Left renal cortex interstitium (tissue), 4 donors: ENCODE measurements around the gene KRI1. TPM values are rescaled to one million over a fixed set of nuclear protein-coding genes. Genes with fewer than 3 reads are reported as not detected.
"Not testable (repeated sequence)": the region's sequence is repeated elsewhere in the genome, so short reads cannot be mapped to it uniquely, and the experiment has no call there.

Experiments
- DNase-seq, 4 donors: peaks; one replicate each; pipeline ENCODE4 v3.0.0-alpha.2; 2013; ENCODE audit warnings: low read depth in 4 of 4, low spot score in 2 of 4, missing footprints in 1 of 4
- polyA plus RNA-seq, 4 donors: library from polyadenylated mRNA; unstranded; fragments of 120-200 nt; gene quantifications; one replicate each; pipeline ENCODE4 v1.2.1, GENCODE V29; 2013; ENCODE audit not compliant: insufficient read length in 4 of 4

KRI1 gene
- polyA plus RNA-seq, 4 donors, result 33.4 to 47.2 (median 37.2) TPM

DNA sequence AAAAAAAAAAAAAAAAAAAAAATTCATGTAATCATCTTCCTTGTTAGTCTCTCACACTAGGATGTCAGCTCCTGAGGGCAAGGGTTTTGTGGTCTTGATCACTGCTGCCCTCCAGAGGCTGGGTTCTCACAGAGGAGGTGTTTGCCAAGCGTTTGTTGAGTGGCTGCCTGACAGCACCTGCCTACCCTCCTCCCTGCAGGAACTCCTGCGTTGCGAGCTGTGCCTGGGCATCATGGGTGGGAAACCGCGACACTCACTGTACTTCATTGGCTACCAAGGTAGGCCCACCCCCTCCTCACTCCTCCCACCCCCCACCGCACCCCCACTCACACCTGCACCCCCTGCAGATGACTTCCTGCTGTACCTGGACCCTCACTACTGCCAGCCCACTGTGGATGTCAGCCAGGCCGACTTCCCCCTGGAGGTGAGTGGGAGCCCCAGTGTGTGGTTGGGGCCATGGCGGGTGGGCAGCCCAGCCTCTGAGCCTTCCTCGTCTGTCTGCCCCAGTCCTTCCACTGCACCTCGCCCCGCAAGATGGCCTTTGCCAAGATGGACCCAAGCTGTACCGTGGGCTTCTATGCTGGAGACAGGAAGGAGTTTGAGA lies 14.0 kb downstream of the KRI1 start:
- DNase-seq, result no peak

DNA sequence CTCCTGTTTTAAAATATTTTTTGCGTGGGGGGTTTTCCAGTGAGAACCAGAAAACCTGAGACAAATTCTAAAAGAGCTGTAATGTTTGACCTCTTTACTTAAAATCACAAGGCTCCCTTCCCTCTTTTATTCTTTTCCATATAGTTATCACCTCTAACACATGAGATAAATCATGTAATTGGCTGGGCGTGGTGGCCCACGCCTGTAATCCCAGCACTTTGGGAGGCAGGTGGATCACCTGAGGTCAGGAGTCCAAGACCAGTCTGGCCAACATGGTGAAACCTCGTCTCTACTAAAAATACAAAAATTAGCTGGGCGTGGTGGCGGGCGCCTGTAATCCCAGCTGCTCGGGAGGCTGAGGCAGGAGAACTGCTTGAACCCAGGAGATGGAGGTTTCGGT lies 14.8 kb downstream of the KRI1 start:
- DNase-seq, result not testable (repeated sequence)

DNA sequence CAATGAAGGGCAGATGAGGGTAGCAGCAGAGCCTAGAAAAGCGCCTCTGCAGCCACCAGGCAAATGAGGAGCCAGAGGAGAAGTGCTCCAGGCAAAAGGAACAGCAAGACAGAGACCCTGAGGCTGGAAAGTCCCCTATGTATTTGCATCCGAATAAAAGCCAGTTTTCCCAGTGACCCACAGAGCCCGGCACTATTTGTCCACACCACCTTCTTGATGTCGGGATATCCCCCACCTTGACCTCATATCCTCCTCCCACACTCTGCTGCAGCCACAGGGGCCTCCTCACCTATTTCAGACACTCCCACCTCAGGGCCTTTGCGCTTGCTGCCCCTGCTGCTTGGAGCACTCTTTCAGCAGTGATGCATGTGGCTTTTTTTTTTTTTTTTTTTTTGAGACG lies 15.5 kb downstream of the KRI1 start:
- DNase-seq, result no peak

DNA sequence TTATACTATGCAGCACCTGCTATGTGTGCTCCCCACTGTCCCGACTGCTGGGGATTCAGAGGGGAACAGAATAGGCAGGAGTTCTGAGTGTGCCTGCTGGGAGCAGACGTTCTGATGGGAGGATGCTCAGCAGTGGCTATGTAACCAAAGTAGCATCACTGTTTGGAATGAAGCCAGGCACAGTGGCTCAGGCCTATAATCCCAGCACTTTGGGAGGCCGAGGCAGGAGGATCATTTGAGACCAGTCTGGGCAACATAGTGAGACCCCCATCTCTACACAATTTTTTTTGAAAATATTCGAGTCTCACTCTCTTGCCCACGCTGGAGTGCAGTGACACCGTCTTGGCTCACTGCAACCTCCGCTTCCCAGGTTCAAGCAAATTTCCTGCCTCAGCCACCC lies 16.1 kb downstream of the KRI1 start:
- no peak for DNase-seq

DNA sequence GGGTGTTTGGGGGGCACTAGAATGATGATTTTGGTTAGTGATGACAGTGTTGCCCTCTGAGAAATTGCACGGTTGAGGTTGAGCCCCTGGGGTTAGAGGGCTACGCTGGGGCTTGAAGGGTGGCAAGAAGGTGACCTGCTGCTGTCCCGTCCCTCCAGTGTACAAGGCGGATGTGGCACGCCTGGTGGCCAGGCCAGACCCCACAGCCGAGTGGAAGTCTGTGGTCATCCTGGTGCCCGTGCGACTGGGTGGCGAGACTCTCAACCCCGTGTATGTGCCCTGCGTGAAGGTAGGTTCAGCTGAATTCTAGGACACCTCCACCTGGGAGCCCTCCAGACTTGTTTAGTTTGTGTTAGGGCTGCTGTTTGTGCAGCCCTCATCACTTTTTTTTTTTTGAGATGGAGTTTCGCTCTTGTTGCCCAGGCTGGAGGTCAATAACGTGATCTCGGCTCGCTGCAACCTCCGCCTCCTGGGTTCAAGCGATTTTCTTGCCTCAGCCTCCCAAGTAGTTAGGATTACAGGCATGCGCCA lies 17.0 kb downstream of the KRI1 start:
- DNase-seq, result no peak

DNA sequence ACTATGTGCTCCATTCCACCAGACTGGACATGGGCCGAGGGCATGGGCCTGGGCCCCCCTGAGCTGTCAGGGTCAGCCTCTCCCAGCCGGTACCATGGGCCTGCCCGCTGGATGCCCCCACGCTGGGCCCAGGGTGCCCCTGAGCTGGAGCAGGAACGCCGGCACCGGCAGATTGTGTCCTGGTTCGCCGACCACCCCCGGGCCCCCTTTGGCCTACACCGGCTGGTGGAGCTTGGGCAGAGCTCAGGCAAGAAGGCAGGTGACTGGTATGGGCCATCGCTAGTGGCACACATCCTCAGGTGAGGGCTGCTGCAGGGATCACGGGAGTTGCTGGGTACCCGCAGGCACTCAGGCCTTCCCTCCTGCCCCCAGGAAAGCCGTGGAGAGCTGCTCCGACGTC lies 19.0 kb downstream of the KRI1 start:
- DNase-seq, result no peak

DNA sequence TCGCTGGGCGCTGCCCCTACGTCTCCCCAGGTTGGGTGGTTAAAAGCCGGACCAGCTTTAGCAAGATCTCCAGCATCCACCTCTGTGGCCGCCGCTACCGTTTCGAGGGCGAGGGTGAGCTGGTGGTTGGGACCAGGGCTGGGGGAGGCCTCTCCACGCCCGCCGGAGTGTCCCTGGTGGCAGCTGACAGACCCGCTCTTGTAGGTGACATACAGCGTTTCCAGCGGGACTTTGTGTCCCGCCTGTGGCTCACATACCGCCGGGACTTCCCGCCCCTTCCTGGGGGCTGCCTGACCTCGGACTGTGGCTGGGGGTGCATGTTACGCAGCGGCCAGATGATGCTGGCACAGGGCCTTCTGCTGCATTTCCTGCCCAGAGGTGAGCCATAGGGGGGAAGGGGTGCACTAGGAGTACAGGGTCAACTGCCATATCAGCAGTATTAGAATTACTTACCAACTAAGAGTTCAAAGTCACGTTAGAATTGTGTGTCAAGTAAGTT lies 21.0 kb downstream of the KRI1 start:
- DNase-seq, result no peak

- DNase-seq, result no peak
Measured at GRCh38 chr19:10544242-10544752, 21.5 kb downstream of the KRI1 start.

GRCh38 chr19:10543420-10544241 lies 22.2 kb downstream of the KRI1 start, which contains the start of gene ATG4D:
ATG4D (plus strand) TSS chr19:10543904; CDS start chr19:10544091, 187 bp downstream.
- DNase-seq, result no peak

DNA sequence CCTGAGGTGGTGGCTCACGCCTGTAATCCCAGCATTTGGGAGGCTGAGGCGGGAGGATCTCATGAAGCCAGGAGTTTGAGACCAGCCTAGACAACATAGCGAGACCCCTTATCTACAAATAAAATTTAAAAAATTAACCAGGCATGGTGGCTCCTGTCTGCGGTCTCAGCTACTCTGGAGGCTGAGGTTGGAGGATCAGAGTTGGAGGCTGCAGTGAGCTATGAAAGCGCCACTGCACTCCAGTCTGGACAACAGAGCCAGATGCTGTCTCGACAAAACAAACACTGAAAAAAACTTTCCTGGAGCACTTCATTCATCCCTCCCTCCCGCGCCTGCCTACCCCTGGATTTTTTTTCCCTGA lies 22.8 kb downstream of the KRI1 start:
- no peak for DNase-seq

DNA sequence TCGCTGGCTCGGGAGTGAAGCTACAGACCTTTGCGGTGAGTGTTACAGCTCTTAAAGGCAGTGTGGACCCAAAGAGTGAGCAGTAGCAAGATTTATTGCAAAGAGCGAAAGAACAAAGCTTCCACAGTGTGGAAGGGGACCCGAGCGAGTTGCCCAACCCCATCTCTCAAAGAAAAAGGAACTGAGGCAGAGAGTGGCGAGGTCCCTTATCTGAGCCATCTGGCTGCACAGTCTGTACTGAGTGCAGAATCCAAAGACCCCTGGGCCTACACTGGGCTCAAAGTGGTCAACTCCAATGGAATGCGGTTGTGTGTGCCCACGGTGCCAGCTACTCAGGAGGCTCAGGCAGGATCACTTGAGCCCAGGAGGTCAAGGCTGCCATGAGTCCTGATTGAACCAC lies 26.8 kb downstream of the KRI1 start:
- DNase-seq, result not testable (repeated sequence)

DNA sequence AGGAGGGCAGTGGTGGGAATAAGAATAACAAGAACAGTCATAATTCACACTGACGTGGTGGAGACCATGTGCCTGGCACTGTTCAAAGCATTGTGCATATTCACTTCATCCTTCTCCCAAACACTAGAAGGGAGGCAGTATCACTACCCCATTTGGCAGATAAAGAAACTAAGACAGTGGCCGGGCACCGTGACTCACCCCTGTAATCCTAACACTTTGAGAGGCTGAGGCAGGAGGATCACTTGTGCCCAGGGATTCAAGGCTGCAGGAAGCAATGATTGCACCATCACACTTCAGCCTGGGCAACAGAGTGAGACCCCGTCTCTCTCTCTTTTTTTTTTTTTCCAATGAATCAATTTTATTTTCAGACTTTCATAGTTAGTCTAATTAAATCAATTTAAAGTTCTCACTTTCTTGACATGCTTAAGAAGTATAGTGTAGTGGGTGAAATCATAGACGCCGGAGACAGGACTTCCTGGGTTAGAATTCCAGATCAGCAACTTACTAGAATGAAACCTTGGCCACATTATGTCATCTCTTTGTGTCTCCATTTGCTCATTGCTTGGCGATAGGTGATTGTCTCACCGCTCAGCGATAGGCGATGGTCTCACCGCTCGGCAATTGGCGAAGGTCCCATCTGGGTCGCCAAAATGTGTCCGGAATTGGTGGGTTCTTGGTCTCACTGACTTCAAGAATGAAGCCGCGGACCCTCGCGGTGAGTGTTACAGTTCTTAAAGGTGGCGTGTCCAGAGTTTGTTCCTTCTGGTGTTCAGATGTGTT lies 27.4 kb downstream of the KRI1 start:
- DNase-seq, result no peak

GRCh38 chr19:10537668-10538067 lies 28.1 kb downstream of the KRI1 start:
- DNase-seq, result no peak

DNA sequence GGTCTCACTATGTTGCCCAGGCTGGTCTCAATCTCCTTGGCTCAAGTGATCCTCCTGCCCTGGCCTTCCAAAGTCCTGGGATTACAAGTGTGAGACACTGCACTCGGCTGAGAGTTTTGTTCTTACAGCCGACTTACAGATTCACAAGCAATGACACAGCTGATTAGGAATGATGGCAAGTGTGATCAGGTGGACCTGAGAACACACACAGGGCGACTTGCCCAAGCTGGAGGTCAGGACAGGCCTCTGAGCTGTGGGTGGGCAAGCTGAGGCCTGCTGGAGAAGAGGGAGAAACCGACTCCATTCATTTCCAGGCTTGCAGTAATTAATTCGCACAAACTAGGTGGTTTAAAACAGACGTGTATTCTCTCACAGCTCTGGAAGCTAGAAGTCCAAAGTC lies 30.2 kb downstream of the KRI1 start:
- no peak for DNase-seq

DNA sequence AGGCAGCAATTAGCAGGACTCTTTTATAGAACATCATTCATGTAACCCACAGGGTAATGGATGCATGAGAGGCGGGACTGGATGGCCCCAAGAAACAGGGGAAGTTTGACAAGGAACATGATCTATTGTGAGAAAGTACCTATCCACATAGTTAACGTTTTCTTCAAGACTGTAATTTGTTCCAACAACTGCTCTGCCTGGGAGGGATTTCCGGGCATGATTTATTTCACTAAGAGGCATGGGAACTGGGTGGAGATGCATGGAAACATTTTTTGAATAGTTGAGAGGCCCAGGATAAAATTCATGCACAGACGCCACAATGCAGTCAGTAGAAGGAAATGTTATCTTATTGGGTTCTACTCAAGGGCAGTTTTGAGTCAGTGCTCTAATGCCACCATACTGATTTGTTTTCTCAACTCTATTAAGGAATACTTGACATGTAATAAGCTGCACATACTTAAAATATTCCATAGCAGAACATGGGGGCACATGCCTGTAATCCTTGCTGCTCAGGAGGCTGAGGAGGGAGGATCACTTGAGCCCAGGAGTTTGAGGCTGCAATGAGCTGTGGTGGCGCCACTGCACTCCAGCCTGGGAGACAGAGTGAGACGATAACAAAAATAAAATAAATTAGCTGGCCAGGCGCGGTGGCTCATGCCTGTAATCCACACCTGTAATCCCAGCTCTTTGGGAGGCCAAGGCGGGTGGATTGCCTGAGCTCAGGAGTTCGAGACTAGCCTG lies 32.0 kb downstream of the KRI1 start:
- DNase-seq, result no peak

DNA sequence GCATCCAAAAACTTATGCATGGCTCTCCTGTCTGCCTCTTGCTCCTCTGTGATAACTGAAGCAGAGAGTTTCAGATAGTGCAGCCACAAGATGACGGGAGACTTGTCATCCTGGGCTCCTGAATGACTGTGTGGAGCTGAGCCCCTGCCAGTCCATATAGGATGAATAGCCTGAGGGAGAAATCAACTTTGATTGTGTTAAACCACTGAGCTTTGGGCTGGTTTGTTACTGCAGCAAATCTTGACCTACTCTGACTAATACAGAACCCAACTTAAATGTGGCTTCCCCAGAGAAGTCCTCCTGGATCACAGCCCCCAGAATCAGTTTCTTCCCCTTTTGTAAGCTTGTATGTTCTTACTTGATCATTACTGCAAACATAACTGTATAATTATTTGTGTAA lies 33.4 kb downstream of the KRI1 start:
- no peak for DNase-seq

GRCh38 chr19:10526887-10527286 lies 38.9 kb downstream of the KRI1 start:
- DNase-seq, result not testable (repeated sequence)

GRCh38 chr19:10525636-10526035 lies 40.2 kb downstream of the KRI1 start:
- no peak for DNase-seq

GRCh38 chr19:10523135-10523636 lies 42.6 kb downstream of the KRI1 start:
- DNase-seq, result no peak
